PFSK-1 (cell line): Measurements from ENCODE around the gene KRTAP10-1.

Experiments
- FOXP2 ChIP-seq: optimal IDR thresholded peaks from 2 replicates; pipeline ENCODE3; 2011; ENCODE audit warnings: borderline replicate concordance, control low read depth, inconsistent platforms; ENCODE audit not compliant: insufficient read depth; ENCODE audit errors: extremely low read length, extremely low read depth
- POLR2AphosphoS5 ChIP-seq: IDR thresholded peaks from 2 replicates; pipeline ENCODE4 v1.6.1; 2012; ENCODE audit warnings: low read depth, mild to moderate bottlenecking, control low read depth, low read length, moderate library complexity
- TAF1 ChIP-seq: IDR thresholded peaks from 2 replicates; pipeline ENCODE4 v1.6.1; 2012; ENCODE audit warnings: low read length, control low read depth, borderline replicate concordance; ENCODE audit not compliant: insufficient read depth

DNA sequence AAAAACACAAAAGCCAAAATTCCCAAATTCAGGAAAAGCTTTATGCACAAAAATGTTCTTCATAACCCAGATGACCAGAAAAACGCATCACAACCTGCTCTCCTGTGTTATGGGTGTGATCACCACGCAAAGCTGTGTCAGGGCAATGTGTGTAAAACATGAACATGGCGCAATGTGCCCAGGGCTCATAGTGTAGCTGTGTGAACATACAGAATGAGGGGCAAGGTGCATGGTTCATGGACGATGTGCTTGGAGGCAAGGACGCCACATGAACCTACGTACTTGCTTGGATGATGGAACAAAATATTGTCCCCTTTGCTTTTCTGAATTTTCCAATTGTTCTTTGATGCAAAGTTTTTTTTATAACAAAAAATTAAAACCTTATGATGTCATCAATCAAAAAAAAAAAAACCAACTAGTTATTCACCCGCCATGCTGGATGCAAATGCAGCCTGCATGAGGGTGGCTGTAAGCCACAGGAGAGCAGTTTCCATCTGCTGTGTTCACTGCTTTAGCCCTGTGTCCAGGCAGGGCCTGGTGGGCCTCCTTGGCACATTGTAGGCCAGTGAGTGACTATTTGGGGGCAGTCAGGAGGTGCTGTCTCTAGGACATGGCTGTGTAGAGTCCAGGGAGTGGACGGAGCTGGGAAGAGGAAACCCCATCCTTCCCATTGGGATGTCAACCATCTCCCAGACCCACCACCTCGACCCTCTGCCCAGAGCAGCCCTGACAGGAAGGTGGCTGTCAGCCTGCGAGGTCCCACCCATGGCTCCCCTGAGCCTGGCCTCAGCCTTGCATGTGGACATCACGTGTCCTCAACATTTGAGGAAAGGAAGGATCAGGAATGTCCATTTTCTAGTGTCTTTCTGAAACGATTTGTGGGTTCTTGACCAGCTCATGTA is 13.6 kb downstream of the KRTAP10-1 start:
- no peak for TF ChIP-seq TAF1
- no peak for TF ChIP-seq FOXP2
- no peak for TF ChIP-seq POLR2AphosphoS5
